Natural killer cell (primary cell): ENCODE data around the gene KLK2. TPM values are rescaled to one million over a fixed set of nuclear protein-coding genes. Genes with fewer than 3 reads are reported as not detected.

Experiments used
- ATAC-seq, 3 donors: fragments of 150-1000 bp in 2 of 3; fragments of 200-7000 bp in 1 of 3; cut with Tn5 transposase; 1 replicate in 1 of 3; 2 replicates in 2 of 3; pipeline ENCODE4 v1.10.0; 2021; ENCODE audit warnings: mild to moderate bottlenecking in 2 of 3, moderate library complexity in 2 of 3
- DNase-seq, 2 donors: peaks; one replicate each; pipeline versions ENCODE4 v3.0.0 to v3.0.0-alpha.2; 2013 to 2021; ENCODE audit warnings: mixed read lengths in 1 of 2
- H3K27ac ChIP-seq: one replicate; pipeline ENCODE4 v1.5.1; 2013; ENCODE audit warnings: mild to moderate bottlenecking, low read length
- H3K27me3 ChIP-seq: one replicate; pipeline ENCODE4 v1.6.1; 2013; ENCODE audit warnings: low read length; ENCODE audit not compliant: control insufficient read depth, insufficient read depth
- H3K36me3 ChIP-seq: one replicate; pipeline ENCODE4 v1.6.1; 2013; ENCODE audit warnings: low read length; ENCODE audit not compliant: control insufficient read depth, insufficient read depth
- H3K4me1 ChIP-seq: one replicate; pipeline ENCODE4 v1.6.1; 2013; ENCODE audit warnings: low read length; ENCODE audit not compliant: control insufficient read depth, insufficient read depth
- H3K4me3 ChIP-seq: one replicate; pipeline ENCODE4 v1.5.1; 2013; ENCODE audit warnings: low read length
- H3K9me3 ChIP-seq: one replicate; pipeline ENCODE4 v1.6.1; 2013; ENCODE audit warnings: low read length; ENCODE audit not compliant: control insufficient read depth, insufficient read depth
- H3K27ac Mint-ChIP-seq, 2 donors: one replicate each; pipeline ENCODE4 v1.8.0; 2022; ENCODE audit warnings: mild to moderate bottlenecking in 2 of 2, mixed read lengths in 2 of 2, moderate library complexity in 1 of 2
- H3K27me3 Mint-ChIP-seq, 2 donors: one replicate each; pipeline ENCODE4 v1.8.0; 2022; ENCODE audit warnings: low read depth in 2 of 2, mixed read lengths in 2 of 2
- H3K36me3 Mint-ChIP-seq: one replicate; pipeline ENCODE4 v1.8.0; 2022; ENCODE audit warnings: mixed read lengths
- H3K4me1 Mint-ChIP-seq, 2 donors: one replicate each; pipeline ENCODE4 v1.8.0; 2022; ENCODE audit warnings: mixed read lengths in 2 of 2
- H3K4me3 Mint-ChIP-seq: one replicate; pipeline ENCODE4 v1.8.0; 2022; ENCODE audit warnings: mild to moderate bottlenecking, moderate library complexity, mixed read lengths
- H3K9me3 Mint-ChIP-seq, 2 donors: one replicate each; pipeline ENCODE4 v1.8.0; 2022; ENCODE audit warnings: mixed read lengths in 2 of 2
- CTCF ChIP-seq: fragments of 200-600 bp; IDR thresholded peaks from one replicate; pipeline ENCODE4 v1.8.0; 2022; ENCODE audit warnings: antibody characterized with exemption
- WGBS: methylation state at CpG from one replicate; pipeline ENCODE4 v1.1.7; 2013; ENCODE audit warnings: missing lambda C conversion rate; ENCODE audit not compliant: insufficient coverage; 5-methylcytosine and 5-hydroxymethylcytosine counted together
- intact Hi-C: fragments of 100-400 bp; cut with micrococcal nuclease; formaldehyde crosslinking; loops from one replicate; pipeline ENCODE4 v1.14.2; 2022
- total RNA-seq, 4 donors: library from RNA; stranded (reverse); fragments of 120-200 nt in 1 of 4; gene quantifications; one replicate each; pipeline versions ENCODE4 v1.2.3 to v1.2.4, GENCODE V29; 2013 to 2022

The KLK2 gene
- total RNA-seq, 3 donors from 2014 or later (not counting 1 experiment from before 2014, with no cell fraction given), result not detected

- Mint-ChIP-seq H3K4me1 (peaks cover 0 to 10% of the 10 kb centered on the region in 2 donors), H3K36me3 (no peaks in the 10 kb centered on the region), H3K4me3 (peak overlapping the region; percentile 28), H3K27me3 (peaks cover 47 to 48% of the 10 kb centered on the region in 2 donors), H3K27ac (no peak overlapping the region), H3K9me3 (no peaks in the 10 kb centered on the region)
- peak in 1 of 2 donors; percentile 14 for DNase-seq
- no peak overlapping the region for H3K27ac ChIP-seq
- no peak overlapping the region for H3K4me3 ChIP-seq
- peaks cover 20% of the 10 kb centered on the region for H3K27me3 ChIP-seq
- 6% methylated on average over 36 of the region's 36 CpGs for WGBS
- TF ChIP-seq CTCF, result no peak
- H3K4me1 ChIP-seq, result peaks cover 9% of the 10 kb centered on the region
- H3K36me3 ChIP-seq, result no peaks in the 10 kb centered on the region
- ATAC-seq, result peak in 1 of 3 donors; percentile 62
- no peaks in the 10 kb centered on the region for H3K9me3 ChIP-seq
- intact Hi-C loops, result no loop called here
These were observed 36.2 kb downstream of the KLK2 start for GRCh38 chr19:50909240-50910070.

GRCh38 chr19:50910722-50911121 lies 37.5 kb downstream of the KLK2 start:
- Histone ChIP-seq H3K27ac (no peak overlapping the region), H3K4me1 (peaks cover 9% of the 10 kb centered on the region), H3K9me3 (no peaks in the 10 kb centered on the region), H3K4me3 (no peak overlapping the region), H3K36me3 (no peaks in the 10 kb centered on the region), H3K27me3 (peaks cover 20% of the 10 kb centered on the region)
- H3K9me3 Mint-ChIP-seq, result no peaks in the 10 kb centered on the region
- no peak overlapping the region for H3K27ac Mint-ChIP-seq
- 76% methylated on average over 3 of the region's 4 CpGs for WGBS
- DNase-seq, result no peak
- peaks cover 0 to 10% of the 10 kb centered on the region in 2 donors for H3K4me1 Mint-ChIP-seq
- H3K4me3 Mint-ChIP-seq, result no peak overlapping the region
- intact Hi-C loops, result no loop called here
- H3K36me3 Mint-ChIP-seq, result no peaks in the 10 kb centered on the region
- no peak for TF ChIP-seq CTCF
- H3K27me3 Mint-ChIP-seq, result peaks cover 42 to 47% of the 10 kb centered on the region in 2 donors
- no peak for ATAC-seq

GRCh38 chr19:50911206-50912101 lies 38.2 kb downstream of the KLK2 start, which contains the start of gene KLK4:
Gene KLK4, minus strand, starts transcription at chr19:50911395. Its CDS starts 657 bp downstream, at chr19:50910738.
- DNase-seq, result no peak
- intact Hi-C loops, result no loop called here
- Mint-ChIP-seq H3K27ac (no peak within 1 kb of the TSS), H3K4me3 (no peak within 1 kb of the TSS), H3K4me1 (peaks cover 0 to 10% of the 10 kb centered on the region in 2 donors), H3K27me3 (peaks cover 36 to 41% of the 10 kb centered on the region in 2 donors), H3K36me3 (no peaks in the 10 kb centered on the region), H3K9me3 (no peaks in the 10 kb centered on the region)
- Histone ChIP-seq H3K9me3 (no peaks in the 10 kb centered on the region), H3K4me1 (peaks cover 9% of the 10 kb centered on the region), H3K27ac (no peak within 1 kb of the TSS), H3K4me3 (no peak within 1 kb of the TSS), H3K27me3 (peaks cover 20% of the 10 kb centered on the region), H3K36me3 (no peaks in the 10 kb centered on the region)
- no peak for TF ChIP-seq CTCF
- peak in 1 of 3 donors; percentile 31 for ATAC-seq
- 66% methylated on average over 9 of the region's 9 CpGs for WGBS
